SU-DHL-6 (cell line): Measurements from ENCODE around the gene MYPOP.

Experiments used
- H2AFZ ChIP-seq: fragments of 200-600 bp; sonication (generic); 2 replicates; pipeline ENCODE4 v1.6.1; 2014; ENCODE audit warnings: low read depth, mild to moderate bottlenecking, moderate library complexity, mixed read lengths, antibody characterized with exemption, low read length; ENCODE audit not compliant: severe bottlenecking
- H3F3A ChIP-seq: fragments of 200-600 bp; shearing (Covaris generic); 2 replicates; pipeline ENCODE4 v1.6.0; 2016; ENCODE audit warnings: antibody characterized with exemption, mild to moderate bottlenecking; ENCODE audit not compliant: insufficient read depth
- H3K27ac ChIP-seq: fragments of 200-600 bp; sonication (generic); 2 replicates; pipeline ENCODE4 v1.5.1; 2016; ENCODE audit warnings: low read depth, mild to moderate bottlenecking, low read length, moderate library complexity, mixed read lengths
- H3K27me3 ChIP-seq: fragments of 200-600 bp; sonication (generic), shearing (Covaris generic); 2 replicates; pipeline ENCODE4 v1.6.0; 2014; ENCODE audit warnings: mild to moderate bottlenecking, low read length
- H3K36me3 ChIP-seq: fragments of 200-600 bp; sonication (generic); 2 replicates; pipeline ENCODE4 v1.6.1; 2014; ENCODE audit warnings: mild to moderate bottlenecking, low read length, mixed read lengths
- H3K4me2 ChIP-seq: fragments of 300-600, 200-600 bp; shearing (Covaris generic), sonication (generic); 2 replicates; pipeline ENCODE4 v1.6.0; 2014; ENCODE audit warnings: low read length, low read depth, mild to moderate bottlenecking; ENCODE audit not compliant: poor library complexity, severe bottlenecking
- H3K4me3 ChIP-seq: fragments of 200-600 bp; sonication (generic); 2 replicates; pipeline ENCODE4 v1.5.1; 2014; ENCODE audit warnings: antibody characterized with exemption, low read length, mild to moderate bottlenecking, mixed read lengths; ENCODE audit not compliant: insufficient read depth, poor library complexity, severe bottlenecking
- H3K79me2 ChIP-seq: fragments of 200-600 bp; sonication (generic); 2 replicates; pipeline ENCODE4 v1.6.1; 2014; ENCODE audit warnings: mild to moderate bottlenecking, low read length, moderate library complexity; ENCODE audit not compliant: insufficient read depth
- H3K9ac ChIP-seq: fragments of 200-600 bp; sonication (generic); 2 replicates; pipeline ENCODE4 v1.7.0; 2014; ENCODE audit warnings: mild to moderate bottlenecking, low read length
- H3K9me2 ChIP-seq: fragments of 200-600 bp; sonication (generic); replicated peaks from 2 replicates; pipeline ENCODE4 v1.6.1; 2014; ENCODE audit warnings: low read length; ENCODE audit not compliant: insufficient read depth
- H3K9me3 ChIP-seq: fragments of 200-600 bp; sonication (generic); 2 replicates; pipeline ENCODE4 v1.6.1; 2014; ENCODE audit warnings: low read length, mixed read lengths; ENCODE audit not compliant: insufficient read depth
- H4K20me1 ChIP-seq: fragments of 200-600 bp; sonication (generic); 2 replicates; pipeline ENCODE4 v1.6.1; 2014; ENCODE audit warnings: low read depth, mild to moderate bottlenecking, antibody characterized with exemption, low read length, moderate library complexity, mixed read lengths
- EZH2phosphoT487 ChIP-seq: fragments of 200-600 bp; sonication (generic), shearing (Covaris generic); conservative IDR thresholded peaks from 2 replicates; pipeline ENCODE4 v1.6.1; 2018; ENCODE audit warnings: mild to moderate bottlenecking, antibody characterized with exemption, low read length, moderate library complexity, mixed read lengths
- TF ChIP-seq, protein P1 (sequence below): fragments of 200-600 bp; sonication (generic); IDR thresholded peaks from one replicate; pipeline ENCODE4 v1.5.1; 2017; ENCODE audit warnings: antibody characterized with exemption, mild to moderate bottlenecking, low read length, moderate library complexity; ENCODE audit not compliant: insufficient read depth, poor library complexity, severe bottlenecking

The MYPOP gene

DNA sequence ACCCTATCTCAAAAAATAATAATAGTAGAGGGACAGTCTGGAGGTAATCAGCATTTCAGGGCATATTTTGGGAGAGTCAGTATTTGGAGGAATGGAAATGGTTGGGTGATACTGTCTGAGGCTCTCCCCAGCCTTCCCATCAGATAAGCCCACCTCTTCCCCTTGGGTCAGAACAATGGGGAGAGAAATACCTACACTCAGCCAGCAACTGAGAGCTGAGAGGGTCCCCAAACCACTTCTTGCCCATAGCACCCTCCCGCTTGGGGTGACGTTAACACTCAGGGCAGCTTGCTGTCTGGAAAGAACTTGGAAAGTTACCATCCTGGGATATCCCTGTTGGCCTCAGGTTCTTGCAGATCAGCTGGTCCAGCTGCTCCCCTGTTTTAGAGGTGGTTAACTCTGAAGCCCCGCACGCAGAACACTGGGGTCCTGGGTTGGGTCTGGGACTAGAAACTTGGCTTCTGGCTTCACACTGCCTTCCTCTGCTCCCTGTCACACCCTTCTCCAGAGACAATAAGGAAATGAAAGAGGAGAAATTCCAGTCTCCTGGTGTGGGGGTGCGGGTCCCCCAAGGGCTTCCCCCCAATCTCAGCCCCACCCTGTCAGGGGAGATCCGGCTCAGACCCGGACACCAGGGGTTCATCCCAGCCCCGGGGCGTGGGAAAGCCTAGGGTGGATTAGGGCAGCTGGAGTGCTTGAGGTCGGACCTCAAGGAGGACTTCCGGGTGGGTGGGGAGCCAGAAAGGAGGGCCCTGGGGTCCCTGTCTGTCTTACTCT is 35.8 kb downstream of the MYPOP start:
- Histone ChIP-seq H3K27me3 (no peaks in the 10 kb centered on the region), H3K9me3 (no peaks in the 10 kb centered on the region), H3K79me2 (peaks cover 12% of the 10 kb centered on the region), H3K36me3 (no peaks in the 10 kb centered on the region), H2AFZ (no peak overlapping the region), H3K9ac (no peak overlapping the region), H3K27ac (no peak overlapping the region), H3K4me3 (no peak overlapping the region), H3K9me2 (no peaks in the 10 kb centered on the region), H4K20me1 (no peaks in the 10 kb centered on the region), H3F3A (peaks cover 7% of the 10 kb centered on the region), H3K4me2 (no peak overlapping the region)
- no peak for TF ChIP-seq EZH2phosphoT487
- TF ChIP-seq, protein P1, sequence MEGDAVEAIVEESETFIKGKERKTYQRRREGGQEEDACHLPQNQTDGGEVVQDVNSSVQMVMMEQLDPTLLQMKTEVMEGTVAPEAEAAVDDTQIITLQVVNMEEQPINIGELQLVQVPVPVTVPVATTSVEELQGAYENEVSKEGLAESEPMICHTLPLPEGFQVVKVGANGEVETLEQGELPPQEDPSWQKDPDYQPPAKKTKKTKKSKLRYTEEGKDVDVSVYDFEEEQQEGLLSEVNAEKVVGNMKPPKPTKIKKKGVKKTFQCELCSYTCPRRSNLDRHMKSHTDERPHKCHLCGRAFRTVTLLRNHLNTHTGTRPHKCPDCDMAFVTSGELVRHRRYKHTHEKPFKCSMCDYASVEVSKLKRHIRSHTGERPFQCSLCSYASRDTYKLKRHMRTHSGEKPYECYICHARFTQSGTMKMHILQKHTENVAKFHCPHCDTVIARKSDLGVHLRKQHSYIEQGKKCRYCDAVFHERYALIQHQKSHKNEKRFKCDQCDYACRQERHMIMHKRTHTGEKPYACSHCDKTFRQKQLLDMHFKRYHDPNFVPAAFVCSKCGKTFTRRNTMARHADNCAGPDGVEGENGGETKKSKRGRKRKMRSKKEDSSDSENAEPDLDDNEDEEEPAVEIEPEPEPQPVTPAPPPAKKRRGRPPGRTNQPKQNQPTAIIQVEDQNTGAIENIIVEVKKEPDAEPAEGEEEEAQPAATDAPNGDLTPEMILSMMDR = no peak

DNA sequence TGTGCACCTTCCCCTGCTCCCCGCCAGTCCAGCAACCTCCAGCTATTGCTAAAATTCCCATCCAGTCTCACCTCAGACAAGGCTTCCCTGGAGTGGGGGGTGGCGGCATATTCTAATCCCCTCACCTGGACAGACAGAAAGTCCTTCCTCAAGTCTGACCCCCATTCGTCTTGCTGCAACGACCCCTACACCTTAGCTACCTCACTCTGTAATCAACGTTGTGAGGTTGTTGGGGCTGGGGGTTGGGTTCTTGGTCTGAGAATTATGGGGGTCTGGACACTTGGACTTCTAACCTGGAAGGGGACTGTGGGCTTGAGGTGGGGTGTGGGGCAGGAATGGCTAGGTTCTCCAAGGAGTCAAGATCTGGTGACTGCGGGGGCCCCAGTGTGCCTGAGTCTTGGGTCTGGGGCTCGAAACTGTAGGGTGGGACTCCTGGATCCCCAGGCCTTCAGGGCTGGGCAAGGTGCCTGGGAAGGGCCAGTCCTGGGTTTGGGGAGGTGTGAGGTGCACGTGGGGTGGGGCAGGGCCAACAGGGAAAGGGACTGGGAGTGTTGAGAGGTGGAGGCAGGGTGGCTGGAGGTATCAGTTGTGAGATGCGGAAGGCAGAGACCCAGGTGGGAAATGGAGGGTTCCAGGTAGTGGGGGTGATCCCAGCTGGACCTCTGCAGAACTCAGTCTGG is 37.0 kb downstream of the MYPOP start:
- Histone ChIP-seq H4K20me1 (no peaks in the 10 kb centered on the region), H3K9me2 (no peaks in the 10 kb centered on the region), H3K27ac (no peak overlapping the region), H3K9me3 (no peaks in the 10 kb centered on the region), H3F3A (peaks cover 15% of the 10 kb centered on the region), H3K27me3 (no peaks in the 10 kb centered on the region), H3K79me2 (peaks cover 22% of the 10 kb centered on the region), H2AFZ (no peak overlapping the region), H3K36me3 (no peaks in the 10 kb centered on the region; the same call in 1 of the 2 replicates), H3K4me2 (no peak overlapping the region), H3K9ac (no peak overlapping the region), H3K4me3 (no peak overlapping the region)
- TF ChIP-seq, protein P1 = no peak
- TF ChIP-seq EZH2phosphoT487 = no peak

DNA sequence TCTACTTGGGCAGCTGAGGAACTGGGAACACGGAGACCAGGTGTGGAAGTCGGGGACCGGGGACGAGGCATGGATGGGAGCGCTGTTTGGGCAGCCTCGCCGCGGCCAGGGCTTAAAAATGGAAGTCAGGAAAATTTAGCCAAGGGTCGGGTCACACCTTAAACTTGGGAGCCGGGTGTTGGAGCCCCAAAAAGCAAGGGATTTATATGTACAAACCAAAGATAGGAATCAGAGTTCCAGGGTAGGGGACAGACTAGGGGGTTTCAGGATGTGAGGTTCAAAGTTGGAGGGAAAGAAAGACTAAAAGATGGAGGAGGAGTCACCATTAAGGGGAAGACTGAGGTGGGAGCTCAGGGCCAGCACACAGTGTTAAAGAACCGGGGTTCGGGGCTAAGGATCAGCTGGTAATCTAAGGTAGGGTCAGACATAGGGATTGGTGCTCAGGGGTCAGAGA is 37.8 kb downstream of the MYPOP start:
- peaks cover 29% of the 10 kb centered on the region for H3K79me2 ChIP-seq
- TF ChIP-seq EZH2phosphoT487 = no peak
- TF ChIP-seq, protein P1 = no peak
- no peak overlapping the region for H3K4me3 ChIP-seq
- H3K9me2 ChIP-seq = no peaks in the 10 kb centered on the region
- no peaks in the 10 kb centered on the region for H3K9me3 ChIP-seq
- no peak overlapping the region for H3K4me2 ChIP-seq
- H3F3A ChIP-seq = peaks cover 15% of the 10 kb centered on the region
- no peaks in the 10 kb centered on the region for H3K27me3 ChIP-seq
- no peak overlapping the region for H2AFZ ChIP-seq
- no peaks in the 10 kb centered on the region; the same call in 1 of the 2 replicates for H3K36me3 ChIP-seq
- no peak overlapping the region for H3K27ac ChIP-seq
- no peaks in the 10 kb centered on the region for H4K20me1 ChIP-seq
- no peak overlapping the region for H3K9ac ChIP-seq
